ENCODE data around the gene FOXA1. TPM values are rescaled to one million over a fixed set of nuclear protein-coding genes. Genes with fewer than 3 reads are reported as not detected.

Gene FOXA1
- total and polyA plus RNA-seq, 2 of the 4 experiments (the other 2 are of a cell fraction): 0.18 to 0.31 TPM

GRCh38 chr14:37594971-37595808 lies at the start of gene FOXA1, which contains the start of gene TTC6 (continued):
- TF ChIP-seq CTCF (conservative IDR thresholded peaks at IDR 0.05; ENCODE audit: low read depth, low read length) (no peak), RAD21 (IDR thresholded peaks at IDR 0.05; ENCODE audit: low read length) (no peak), SMC3 (IDR thresholded peaks at IDR 0.05; ENCODE audit: low read depth, low read length) (no peak)

- no peak for ATAC-seq (ENCODE audit: low read depth)
- intact Hi-C loops (cut with micrococcal nuclease): no loop called here
- TF ChIP-seq SMC3 (IDR thresholded peaks at IDR 0.05; ENCODE audit: low read depth, low read length) (no peak), BHLHE40 (IDR thresholded peaks at IDR 0.05; ENCODE audit: low read depth, low read length) (no peak), RFX5 (IDR thresholded peaks at IDR 0.05; ENCODE audit: low read depth, low read length) (no peak), ELK1 (IDR thresholded peaks at IDR 0.05; ENCODE audit: borderline replicate concordance, low read depth, low read length) (no peak), USF2 (IDR thresholded peaks at IDR 0.05; ENCODE audit: low read depth, low read length) (no peak), MXI1 (IDR thresholded peaks at IDR 0.05; ENCODE audit: borderline replicate concordance, low read depth, low read length) (no peak), RAD21 (IDR thresholded peaks at IDR 0.05; ENCODE audit: low read length) (no peak), CTCF (conservative IDR thresholded peaks at IDR 0.05; ENCODE audit: low read depth, low read length) (no peak)
Measured at GRCh38 chr14:37643701-37644100, 48.7 kb upstream of the FOXA1 start.

More at GRCh38 chr14:37643701-37644100, 48.7 kb upstream of the FOXA1 start:
- no peak overlapping the region for H3K4me3 ChIP-seq (ENCODE audit: insufficient read depth, low read depth, low read length)
- no peak overlapping the region for H3K23ac ChIP-seq (ENCODE audit: low read depth, low read length)
- H4K8ac ChIP-seq (ENCODE audit: low read depth in 2 of 2, low read length in 2 of 2): no peak overlapping the region
- no peaks in the 10 kb centered on the region for H3K9me1 ChIP-seq (ENCODE audit: insufficient read depth, low read length)
- no peak for DNase-seq
- no peak overlapping the region for H3K4me2 ChIP-seq (ENCODE audit: low read depth, low read length)
- H2BK15ac ChIP-seq (ENCODE audit: low read depth, low read length): no peak overlapping the region
- H4K20me1 ChIP-seq (ENCODE audit: insufficient read depth, low read length): no peaks in the 10 kb centered on the region
- H2AK9ac ChIP-seq (replicated peaks; ENCODE audit: low read depth, low read length, poor library complexity): no peak overlapping the region
- no peak overlapping the region for H2BK20ac ChIP-seq (ENCODE audit: low read depth, low read length)
- H3K36me3 ChIP-seq (ENCODE audit: control insufficient read depth, insufficient read depth, low read length): no peaks in the 10 kb centered on the region
- no CpG with 5 or more reads among the region's 4 CpGs for WGBS, 2 experiments (ENCODE audit: extremely low coverage in 2 of 2, insufficient read length in 1 of 2)
- no peak overlapping the region for H3K56ac ChIP-seq (ENCODE audit: extremely low read depth, insufficient read depth, low read length)
- H3K27me3 ChIP-seq (ENCODE audit: control insufficient read depth, insufficient read depth, low read length): no peaks in the 10 kb centered on the region
- no peak overlapping the region for H2AK5ac ChIP-seq (ENCODE audit: low read depth, low read length)
- H3K4ac ChIP-seq (ENCODE audit: low read depth, low read length): no peak overlapping the region
- no TSS peak for BruUV-seq (replicated peaks)
- POLR2A ChIA-PET (ENCODE audit: unreplicated experiment): no interaction called here
- CTCF ChIA-PET: interaction anchor here (0.5 kb wide), 2 partner anchors 37 to 1867 kb away, joined by 3 to 4 read pairs; no protein-coding TSS in a partner anchor
- no peaks in the 10 kb centered on the region for H3K79me1 ChIP-seq (ENCODE audit: low read depth in 1 of 2, low read length in 2 of 2)
- H3K4me1 ChIP-seq (ENCODE audit: control insufficient read depth, insufficient read depth, low read length): 0 out of 2 replicates have a peak, but pooled peaks cover 1% of the 10 kb centered on the region
- H2AFZ ChIP-seq (replicated peaks; ENCODE audit: low read length, poor library complexity): no peak overlapping the region
- no peak overlapping the region for H3K14ac ChIP-seq (replicated peaks; ENCODE audit: low read depth, low read length)
- H3K27ac ChIP-seq (ENCODE audit: insufficient read depth, low read length): no peak overlapping the region
- no peak overlapping the region for H3K18ac ChIP-seq (ENCODE audit: low read depth, low read length)
- H2BK5ac ChIP-seq (ENCODE audit: low read depth, low read length, poor library complexity, severe bottlenecking): no peak overlapping the region
- no peaks in the 10 kb centered on the region for H3K9me3 ChIP-seq (ENCODE audit: control insufficient read depth, insufficient read depth, low read length)
- no peak overlapping the region for H4K5ac ChIP-seq (ENCODE audit: low read depth, low read length)
- no peak overlapping the region for H4K91ac ChIP-seq (ENCODE audit: insufficient read depth, low read depth, low read length)
- no peak overlapping the region for H3K9ac ChIP-seq (ENCODE audit: low read depth, low read length)
- no peak overlapping the region for H2BK120ac ChIP-seq (ENCODE audit: low read depth, low read length)
- dilution Hi-C loops (cut with HindIII; ENCODE audit: low sequenced_read_pairs, unreplicated experiment): no loop called here
- in situ Hi-C loops (cut with MboI; ENCODE audit: low sequenced_read_pairs): no loop called here
